ENCODE data around the gene MAP7D2.
A peak's percentile ranks its signal among the peaks of the same experiment; 100 is the strongest.

MAP7D2 gene

DNA sequence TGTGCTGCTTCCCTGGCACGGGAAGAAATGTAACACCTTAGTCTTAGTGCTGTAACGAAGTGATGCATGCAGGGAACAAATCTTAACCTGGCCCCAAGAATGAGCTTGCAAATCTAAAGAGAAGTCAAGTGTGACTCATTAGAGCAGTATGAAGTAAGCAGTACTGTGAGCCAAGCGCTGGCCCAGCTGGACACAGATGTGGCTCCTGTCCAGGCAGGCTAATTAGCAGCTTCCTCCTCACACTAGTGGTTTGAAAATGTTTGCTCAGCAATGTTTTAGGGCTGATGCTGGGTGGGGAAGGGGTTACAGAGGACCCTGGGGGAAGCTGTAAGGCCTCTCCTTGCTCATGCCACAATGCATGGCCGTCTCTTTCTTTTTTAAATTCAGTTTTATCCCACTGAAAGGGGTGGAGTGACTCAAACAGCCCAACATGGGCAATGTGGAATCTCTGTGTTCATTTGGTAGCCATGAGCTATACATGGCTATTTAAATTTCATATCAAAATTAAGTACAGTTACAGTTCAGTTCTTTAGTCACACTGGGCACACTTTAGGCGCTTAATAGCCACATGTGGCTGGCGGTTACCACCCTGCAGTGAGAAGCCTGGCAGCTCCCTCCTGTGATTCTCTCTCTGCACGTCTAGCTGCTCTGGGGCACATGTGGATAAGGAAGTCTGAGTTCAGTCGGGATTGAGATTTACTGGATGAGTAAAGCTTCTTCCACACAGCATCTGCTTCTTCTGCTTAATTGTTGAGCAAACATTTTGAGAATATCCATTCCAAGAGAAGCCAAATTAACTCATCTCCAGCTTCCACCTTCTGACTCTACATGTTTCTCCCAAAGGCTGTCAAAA is 48.8 kb downstream of the MAP7D2 start:
- peaks cover 6% of the 10 kb centered on the region for H3K9me3 Mint-ChIP-seq
- H3K27ac Mint-ChIP-seq, result peak overlapping the region; percentile 33 to 74 (median 54)
- no peaks in the 10 kb centered on the region for H3K27me3 Mint-ChIP-seq (ENCODE audit: low read depth)
- no peak overlapping the region for H3K4me3 Mint-ChIP-seq
- peaks cover 16% of the 10 kb centered on the region for H3K4me1 Mint-ChIP-seq
- no peaks in the 10 kb centered on the region for H3K36me3 Mint-ChIP-seq (ENCODE audit: low read depth)
- TF ChIP-seq, protein P1, sequence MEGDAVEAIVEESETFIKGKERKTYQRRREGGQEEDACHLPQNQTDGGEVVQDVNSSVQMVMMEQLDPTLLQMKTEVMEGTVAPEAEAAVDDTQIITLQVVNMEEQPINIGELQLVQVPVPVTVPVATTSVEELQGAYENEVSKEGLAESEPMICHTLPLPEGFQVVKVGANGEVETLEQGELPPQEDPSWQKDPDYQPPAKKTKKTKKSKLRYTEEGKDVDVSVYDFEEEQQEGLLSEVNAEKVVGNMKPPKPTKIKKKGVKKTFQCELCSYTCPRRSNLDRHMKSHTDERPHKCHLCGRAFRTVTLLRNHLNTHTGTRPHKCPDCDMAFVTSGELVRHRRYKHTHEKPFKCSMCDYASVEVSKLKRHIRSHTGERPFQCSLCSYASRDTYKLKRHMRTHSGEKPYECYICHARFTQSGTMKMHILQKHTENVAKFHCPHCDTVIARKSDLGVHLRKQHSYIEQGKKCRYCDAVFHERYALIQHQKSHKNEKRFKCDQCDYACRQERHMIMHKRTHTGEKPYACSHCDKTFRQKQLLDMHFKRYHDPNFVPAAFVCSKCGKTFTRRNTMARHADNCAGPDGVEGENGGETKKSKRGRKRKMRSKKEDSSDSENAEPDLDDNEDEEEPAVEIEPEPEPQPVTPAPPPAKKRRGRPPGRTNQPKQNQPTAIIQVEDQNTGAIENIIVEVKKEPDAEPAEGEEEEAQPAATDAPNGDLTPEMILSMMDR (IDR thresholded peaks at IDR 0.05; ENCODE audit: unreplicated experiment in 3 of 3), result no peak

DNA sequence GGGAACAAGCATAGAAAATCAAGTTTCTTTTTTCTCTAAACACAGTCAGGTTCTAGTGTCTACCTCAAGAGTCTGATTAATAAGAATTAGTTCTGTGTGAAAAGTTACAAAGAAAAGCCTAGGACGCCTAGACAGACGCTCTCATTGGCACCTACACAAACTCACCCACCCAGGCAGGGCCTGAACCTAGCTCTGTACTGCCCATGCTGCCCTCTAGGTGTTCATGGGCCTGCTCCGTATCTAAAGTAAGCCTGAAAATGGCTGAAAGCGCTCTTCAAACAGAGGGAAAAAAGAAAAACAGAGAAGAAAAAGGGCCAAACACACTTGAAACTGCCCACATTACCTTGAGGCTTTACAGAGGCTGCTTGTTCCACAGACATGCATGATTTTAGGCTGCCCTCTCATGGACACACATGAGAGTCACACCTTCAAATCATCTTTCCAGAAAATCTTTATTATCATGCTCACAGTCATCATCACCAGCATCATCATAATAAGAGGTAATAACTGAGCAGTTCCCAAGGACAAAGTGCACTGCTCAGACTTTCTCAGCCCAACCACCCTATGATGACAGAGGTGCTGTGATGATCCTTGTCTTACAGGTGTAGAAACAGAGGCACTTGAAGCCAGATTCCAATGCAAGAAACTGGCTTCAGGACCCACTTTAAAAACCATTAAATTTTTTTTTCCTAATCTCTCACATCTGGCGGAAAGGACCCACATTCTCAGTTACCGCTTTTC is 49.6 kb downstream of the MAP7D2 start:
- peak overlapping the region; percentile 33 to 74 (median 54) for H3K27ac Mint-ChIP-seq
- no peak overlapping the region for H3K4me3 Mint-ChIP-seq
- H3K9me3 Mint-ChIP-seq, result peaks cover 6% of the 10 kb centered on the region
- no peaks in the 10 kb centered on the region for H3K36me3 Mint-ChIP-seq (ENCODE audit: low read depth)
- peaks cover 16% of the 10 kb centered on the region for H3K4me1 Mint-ChIP-seq
- TF ChIP-seq, protein P1 (IDR thresholded peaks at IDR 0.05; ENCODE audit: unreplicated experiment in 3 of 3), result peak; percentile 35 to 53 (median 38)
- H3K27me3 Mint-ChIP-seq (ENCODE audit: low read depth), result no peaks in the 10 kb centered on the region

DNA sequence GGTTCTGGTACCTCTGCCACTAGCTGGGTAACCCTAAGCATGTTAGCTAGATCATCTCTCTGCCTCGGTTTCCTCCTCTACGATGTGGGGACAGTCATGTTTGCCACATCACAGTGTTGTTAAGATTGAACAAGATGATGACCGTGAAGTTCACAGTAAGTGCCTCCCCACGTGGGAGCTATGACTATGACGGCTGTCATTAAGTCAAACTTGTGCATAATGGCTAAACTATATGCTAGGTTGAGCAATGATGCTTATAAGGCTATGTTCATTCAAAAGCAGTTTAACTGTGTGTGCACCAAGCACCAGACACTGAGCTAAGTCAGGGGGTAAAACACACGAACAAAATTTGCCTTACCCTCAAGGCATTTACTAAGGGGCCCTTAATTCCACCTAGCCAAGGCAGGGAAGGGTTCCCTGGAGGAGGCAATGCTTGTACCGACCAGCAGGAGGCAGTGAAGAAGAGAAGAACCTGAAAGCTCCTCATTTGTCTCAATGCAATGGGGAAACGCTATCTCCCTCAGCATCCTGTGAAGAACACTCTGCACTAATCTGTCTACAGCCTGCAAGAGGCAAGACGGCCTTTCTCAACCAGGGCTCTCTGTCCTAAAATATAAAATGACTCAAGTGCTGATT is 52.9 kb downstream of the MAP7D2 start:
- Mint-ChIP-seq H3K4me1 (peaks cover 16% of the 10 kb centered on the region), H3K9me3 (peaks cover 10% of the 10 kb centered on the region), H3K4me3 (no peak overlapping the region), H3K27me3 (ENCODE audit: low read depth) (no peaks in the 10 kb centered on the region), H3K27ac (no peak overlapping the region), H3K36me3 (ENCODE audit: low read depth) (no peaks in the 10 kb centered on the region)
- TF ChIP-seq, protein P1 (IDR thresholded peaks at IDR 0.05; ENCODE audit: unreplicated experiment in 3 of 3), result no peak

DNA sequence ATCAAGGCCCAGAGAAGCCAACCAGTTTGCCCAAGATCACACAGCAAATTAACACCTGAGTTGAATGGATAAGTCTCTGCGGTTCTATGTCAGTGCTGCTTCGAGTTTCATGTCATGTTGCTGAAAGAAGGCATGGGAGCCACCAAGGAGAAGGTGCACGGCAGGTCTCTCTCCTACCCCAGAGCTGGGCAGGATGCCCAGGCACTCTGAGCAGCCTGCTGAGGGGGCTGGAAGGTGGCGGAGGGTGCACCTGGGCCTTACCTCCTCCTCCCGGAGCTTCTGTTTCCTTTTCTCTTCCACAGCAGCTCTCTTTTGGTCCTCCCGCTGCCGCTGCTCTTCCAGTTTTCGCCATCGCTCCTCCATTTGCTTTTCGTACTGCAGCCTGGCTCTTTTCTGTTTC is 53.6 kb downstream of the MAP7D2 start:
- Mint-ChIP-seq H3K36me3 (ENCODE audit: low read depth) (no peaks in the 10 kb centered on the region), H3K4me3 (no peak overlapping the region), H3K27ac (no peak overlapping the region), H3K27me3 (ENCODE audit: low read depth) (no peaks in the 10 kb centered on the region), H3K9me3 (peaks cover 9% of the 10 kb centered on the region), H3K4me1 (peaks cover 13% of the 10 kb centered on the region)
- TF ChIP-seq, protein P1 (IDR thresholded peaks at IDR 0.05; ENCODE audit: unreplicated experiment in 3 of 3), result no peak

DNA sequence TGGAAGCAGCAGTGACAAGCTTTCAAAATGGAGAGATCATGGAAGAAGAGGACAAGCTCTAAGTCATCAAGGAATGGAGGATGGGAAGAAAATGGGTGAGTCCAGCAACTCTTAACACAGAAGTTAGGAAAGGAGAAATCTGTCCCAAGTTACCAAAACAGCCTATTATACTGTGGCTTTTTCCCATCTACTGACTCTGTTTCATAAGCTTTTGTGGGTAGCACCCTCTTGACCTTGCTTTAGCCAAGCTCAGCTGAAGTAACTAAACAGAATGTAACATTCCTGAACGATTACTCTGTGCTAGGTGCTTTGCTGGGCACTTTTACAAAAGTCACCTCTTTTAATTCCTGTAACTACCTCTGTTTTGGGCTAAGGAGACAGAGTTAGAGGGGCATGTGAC is 54.9 kb downstream of the MAP7D2 start:
- Mint-ChIP-seq H3K4me1 (peaks cover under 1% of the 10 kb centered on the region), H3K27ac (no peak overlapping the region), H3K9me3 (peaks cover 9% of the 10 kb centered on the region), H3K4me3 (no peak overlapping the region), H3K27me3 (ENCODE audit: low read depth) (no peaks in the 10 kb centered on the region), H3K36me3 (ENCODE audit: low read depth) (no peaks in the 10 kb centered on the region)
- TF ChIP-seq, protein P1 (IDR thresholded peaks at IDR 0.05; ENCODE audit: unreplicated experiment in 3 of 3), result no peak
